K562 (cell line): ENCODE data around the gene MAPT. TPM values are rescaled to one million over a fixed set of nuclear protein-coding genes. Genes with fewer than 3 reads are reported as not detected.

Experiments used
- ATAC-seq: fragments of 200-7000 bp; cut with Tn5 transposase; 3 replicates; pipeline ENCODE4 v1.9.1; 2020; ENCODE audit warnings: moderate library complexity
- BruUV-seq: library from RNA; stranded (reverse); fragments of 400-500 nt; replicated peaks from 2 replicates; lab custom pipeline; 2021; lab: Mats Ljungman, UMichigan
- CTCF ChIA-PET: fragments of 300-600 bp; formaldehyde crosslinking; extraction: SDS; loops from one replicate; lab custom pipeline; 2021; ENCODE audit warnings: low intra/inter-chr PET ratio; lab: Yijun Ruan, JAX
- POLR2A ChIA-PET: fragments of 300-600, 350-650 bp; sonication (Branson Sonifier 250); formaldehyde crosslinking; extraction: SDS; loops from one replicate; lab custom pipeline; 2021; ENCODE audit warnings: antibody characterized with exemption, inconsistent platforms; lab: Yijun Ruan, JAX
- DNase-seq, 4 experiments: peaks; one replicate each; pipeline versions ENCODE4 v3.0.0 to v3.0.0-alpha.2; 2011 to 2018; ENCODE audit warnings: low spot score in 3 of 4, mixed read lengths in 3 of 4; ENCODE audit errors: extremely low read depth in 1 of 4
- FAIRE-seq: peaks from 2 replicates; lab custom pipeline; 2011; peaks lifted over from hg19 to GRCh38; lab: Jason Lieb, UNC
- H2AFZ ChIP-seq: 2 replicates; pipeline ENCODE4 v1.6.0; 2011; ENCODE audit warnings: low read depth, low read length, control low read depth, inconsistent platforms
- H3K27ac ChIP-seq: fragments of 200-600 bp; 3 replicates; pipeline ENCODE4 v1.8.0; 2011; ENCODE audit warnings: low read depth, mild to moderate bottlenecking, control low read depth, inconsistent platforms, low read length, moderate library complexity, mixed read lengths; ENCODE audit errors: extremely low read depth
- H3K27me3 ChIP-seq, 2 experiments: fragments of 300-600 bp in 1 of 2; 2 replicates in 1 of 2; 3 replicates in 1 of 2; pipeline versions ENCODE4 v1.6.0 to v1.8.0; 2011; ENCODE audit warnings: inconsistent platforms in 2 of 2, low read length in 2 of 2, mild to moderate bottlenecking in 1 of 2, mixed read lengths in 1 of 2, moderate library complexity in 1 of 2; ENCODE audit not compliant: control insufficient read depth in 2 of 2, insufficient read depth in 2 of 2
- H3K36me3 ChIP-seq: fragments of 300-600 bp; 3 replicates; pipeline ENCODE4 v1.8.0; 2011; ENCODE audit warnings: mild to moderate bottlenecking, low read length, inconsistent platforms; ENCODE audit not compliant: control insufficient read depth, insufficient read depth
- H3K4me1 ChIP-seq, 2 experiments: fragments of 200-600 bp in 1 of 2; replicated peaks in 1 of 2; 2 replicates in 1 of 2; 3 replicates in 1 of 2; pipeline versions ENCODE4 v1.5.1 to v1.8.0; 2011; ENCODE audit warnings: inconsistent platforms in 2 of 2, low read length in 2 of 2, mild to moderate bottlenecking in 1 of 2, mixed read lengths in 1 of 2, moderate library complexity in 1 of 2; ENCODE audit not compliant: control insufficient read depth in 2 of 2, insufficient read depth in 2 of 2
- H3K4me2 ChIP-seq: 2 replicates; pipeline ENCODE4 v1.6.1; 2011; ENCODE audit warnings: low read length, control low read depth, inconsistent platforms, mixed read lengths; ENCODE audit not compliant: insufficient read depth
- H3K4me3 ChIP-seq: fragments of 200-600 bp; sonication (generic), shearing (Covaris generic); 2 replicates; pipeline ENCODE4 v1.5.1; 2016; ENCODE audit warnings: control low read depth, inconsistent platforms
- H3K79me2 ChIP-seq: fragments of 200-600 bp; 3 replicates; pipeline ENCODE4 v1.8.0; 2011; ENCODE audit warnings: low read length, inconsistent platforms; ENCODE audit not compliant: control insufficient read depth, insufficient read depth
- H3K9ac ChIP-seq, 2 experiments: 2 replicates each; pipeline versions ENCODE4 v1.6.0 to v1.6.1; 2011; ENCODE audit warnings: low read depth in 2 of 2, low read length in 2 of 2, control low read depth in 1 of 2, inconsistent platforms in 1 of 2, mild to moderate bottlenecking in 1 of 2, mixed read lengths in 1 of 2; ENCODE audit not compliant: insufficient read depth in 1 of 2
- H3K9me1 ChIP-seq: one replicate; pipeline ENCODE4 v1.6.0; 2011; ENCODE audit warnings: inconsistent platforms, mild to moderate bottlenecking, low read length, moderate library complexity; ENCODE audit not compliant: control insufficient read depth, insufficient read depth
- H3K9me3 ChIP-seq: replicated peaks from 2 replicates; pipeline ENCODE4 v1.5.1; 2011; ENCODE audit warnings: low read depth, low read length, inconsistent platforms; ENCODE audit not compliant: control insufficient read depth, insufficient read depth
- H4K20me1 ChIP-seq: replicated peaks from 2 replicates; pipeline ENCODE4 v1.6.1; 2011; ENCODE audit warnings: low read length, inconsistent platforms, mixed read lengths; ENCODE audit not compliant: control insufficient read depth, insufficient read depth
- ADNP ChIP-seq: fragments of 200-800 bp; sonication (Bioruptor generic); IDR thresholded peaks from 2 replicates; pipeline ENCODE4 v1.6.1; 2016; ENCODE audit warnings: missing genetic modification characterization, missing compliant biosample characterization
- CREB3 ChIP-seq: fragments of 450-650 bp; conservative IDR thresholded peaks from 2 replicates; pipeline ENCODE4 v1.6.1; 2016; ENCODE audit warnings: missing genetic modification characterization, low read depth, mild to moderate bottlenecking, missing compliant biosample characterization, moderate library complexity
- FOXP4 ChIP-seq: sonication (generic); formaldehyde crosslinking; IDR thresholded peaks from 2 replicates; pipeline ENCODE4 v1.8.0; 2022; ENCODE audit warnings: mild to moderate bottlenecking, missing genetic modification reagents, borderline replicate concordance
- MED1 ChIP-seq: sonication (generic); formaldehyde crosslinking; IDR thresholded peaks from 2 replicates; pipeline ENCODE4 v1.8.1; 2023; ENCODE audit warnings: missing genetic modification reagents, borderline replicate concordance
- SRSF9 ChIP-seq: fragments of 200-400 bp; formaldehyde crosslinking; IDR thresholded peaks from 2 replicates; pipeline ENCODE4 v1.6.1; 2017; ENCODE audit warnings: low read depth, low read length, borderline replicate concordance
- ZFX ChIP-seq: sonication (generic); formaldehyde crosslinking; IDR thresholded peaks from 2 replicates; pipeline ENCODE4 v1.8.0; 2022; ENCODE audit warnings: mild to moderate bottlenecking, missing genetic modification reagents, moderate library complexity
- ZKSCAN3 ChIP-seq: fragments of 250-450 bp; sonication (Bioruptor Pico); IDR thresholded peaks from 2 replicates; pipeline ENCODE4 v1.4.0; 2020
- ZKSCAN8 ChIP-seq: fragments of 200-800 bp; sonication (Bioruptor generic); IDR thresholded peaks from 2 replicates; pipeline ENCODE4 v1.6.1; 2016; ENCODE audit warnings: missing genetic modification characterization, missing compliant biosample characterization
- ZNF23 ChIP-seq: fragments of 250-450 bp; sonication (Bioruptor Pico); IDR thresholded peaks from 2 replicates; pipeline ENCODE4 v1.4.0; 2020; ENCODE audit warnings: mild to moderate bottlenecking
- ZNF584 ChIP-seq: fragments of 200-800 bp; sonication (Bioruptor generic); IDR thresholded peaks from 2 replicates; pipeline ENCODE4 v1.6.1; 2016; ENCODE audit warnings: low read depth, mild to moderate bottlenecking, missing genetic modification characterization, missing compliant biosample characterization
- WGBS: fragments of 100-300 bp; shearing (Covaris generic); methylation state at CpG from one replicate; pipeline ENCODE4 v1.1.6; 2016; ENCODE audit warnings: low coverage, mixed read lengths; ENCODE audit not compliant: insufficient coverage; ENCODE audit errors: missing lambda C conversion rate; 5-methylcytosine and 5-hydroxymethylcytosine counted together
- in situ Hi-C: fragments of 300-500 bp; cut with MboI; formaldehyde crosslinking; loops from 4 replicates; pipeline ENCODE4 v1.15.0; 2018; ENCODE audit warnings: inconsistent platforms, mixed read lengths
- intact Hi-C: fragments of 100-400 bp; cut with micrococcal nuclease; formaldehyde crosslinking; loops from 2 replicates; pipeline ENCODE4 v1.14.2; 2022
- polyA plus RNA-seq, 8 experiments: library from polyadenylated mRNA; depleted of rRNA in 4 of 8; stranded (reverse) in 5 of 8; unstranded in 3 of 8; fragments of >200 nt; fragmentation: Nextera tagmentation in 2 of 8; fragmentation: Illumina TruSeq in 1 of 8; extraction: Ambion mirVana in 2 of 8; extraction: Trizol in 1 of 8; gene quantifications; 2 replicates each; pipeline versions ENCODE4 v1.2.1 to v1.2.3, GENCODE V29; 2011 to 2014; ENCODE audit warnings: inconsistent platforms in 1 of 8, missing spikeins in 1 of 8
- total RNA-seq, 7 experiments: library from RNA; depleted of rRNA in 6 of 7; stranded (reverse); fragments of >200 nt in 6 of 7; fragmentation: Illumina TruSeq in 2 of 7; extraction: Trizol in 2 of 7; gene quantifications; 2 replicates each; pipeline versions ENCODE4 v1.2.1 to v1.2.3, GENCODE V29; 2011 to 2021; ENCODE audit warnings: low replicate concordance in 1 of 7

Gene MAPT
- total and polyA plus RNA-seq, 9 of the 15 experiments (the other 6 are each of a cell fraction or from before 2014, with no cell fraction given) = 0.04 to 1.1 (median 0.36) TPM

GRCh38 chr17:45965812-45966211, 71.5 kb downstream of the MAPT start:
- POLR2A ChIA-PET = no interaction called here
- TF ChIP-seq SRSF9 (no peak), MED1 (CRISPR knock-in tag) (no peak), ZKSCAN8 (no peak)
- no TSS peak for BruUV-seq
- Histone ChIP-seq H3K27ac (no peak overlapping the region), H2AFZ (no peak overlapping the region), H3K9me1 (no peaks in the 10 kb centered on the region), H3K4me1 (no peaks in the 10 kb centered on the region; a peak in 2 of 5 replicates), H3K4me2 (no peak overlapping the region), H3K4me3 (no peak overlapping the region), H3K79me2 (no peaks in the 10 kb centered on the region), H3K36me3 (no peaks in the 10 kb centered on the region), H4K20me1 (0 out of 2 replicates have a peak, but pooled peaks cover 3% of the 10 kb centered on the region), H3K9ac (no peak overlapping the region), H3K27me3 (peaks cover 21 to 42% of the 10 kb centered on the region in 2 experiments), H3K9me3 (no peaks in the 10 kb centered on the region)
- intact Hi-C loops (no loop called here), in situ Hi-C loops (no loop called here)
- WGBS = 0% methylated on average over 4 of the region's 4 CpGs
- ATAC-seq (no peak), FAIRE-seq (no peak), DNase-seq (no peak)
- CTCF ChIA-PET = no interaction called here

- Histone ChIP-seq H4K20me1 (0 out of 2 replicates have a peak, but pooled peaks cover 3% of the 10 kb centered on the region), H3K27me3 (peaks cover 21 to 35% of the 10 kb centered on the region in 2 experiments), H3K9ac (no peak overlapping the region), H2AFZ (no peak overlapping the region), H3K36me3 (no peaks in the 10 kb centered on the region), H3K9me1 (no peaks in the 10 kb centered on the region), H3K9me3 (no peaks in the 10 kb centered on the region), H3K4me1 (peaks cover 0 to 1% of the 10 kb centered on the region in 2 experiments; a peak in 4 of 5 replicates), H3K4me2 (no peak overlapping the region), H3K4me3 (no peak overlapping the region), H3K27ac (no peak overlapping the region), H3K79me2 (no peaks in the 10 kb centered on the region)
- ChIA-PET POLR2A (no interaction called here), CTCF (no interaction called here)
- BruUV-seq = no TSS peak
- ATAC-seq (no peak), FAIRE-seq (no peak), DNase-seq (no peak)
- intact Hi-C loops (no loop called here), in situ Hi-C loops (no loop called here)
- 3% methylated on average over 2 of the region's 2 CpGs for WGBS
- TF ChIP-seq ZNF584 (CRISPR knock-in tag) = no peak
- TF ChIP-seq ZFX (CRISPR knock-in tag) = no peak
- TF ChIP-seq CREB3 (tag) = no peak
- TF ChIP-seq FOXP4 = no peak
- TF ChIP-seq ZNF23 = no peak
- TF ChIP-seq ZKSCAN3 (CRISPR knock-in tag) = no peak
- TF ChIP-seq ADNP (tag) = no peak
Measured at GRCh38 chr17:45966606-45967280, 72.4 kb downstream of the MAPT start.
